ENCODE measurements around the gene TCAP. TPM values are rescaled to one million over a fixed set of nuclear protein-coding genes. Genes with fewer than 3 reads are reported as not detected.
"Not testable (repeated sequence)": the region's sequence is repeated elsewhere in the genome, so short reads cannot be mapped to it uniquely, and the experiment has no call there.

Gene TCAP
- total and polyA plus RNA-seq, 2 experiments from 2014 or later, result 0.43 TPM; not detected in 1

- no peak overlapping the region for H3K4me3 ChIP-seq
- no peaks in the 10 kb centered on the region for H3F3A ChIP-seq (ENCODE audit: insufficient read depth)
- H4K20me1 ChIP-seq (ENCODE audit: insufficient read depth), result no peaks in the 10 kb centered on the region
- DNase-seq, result no peak
- H3K9ac ChIP-seq, result no peak overlapping the region
- in situ Hi-C loops (cut with MboI), result no loop called here
- H3K27ac ChIP-seq, result no peak overlapping the region
- no peak overlapping the region for H3K4me2 ChIP-seq (ENCODE audit: unreplicated experiment)
- no peaks in the 10 kb centered on the region for H3K9me3 ChIP-seq (ENCODE audit: low read depth)
- H3K4me1 ChIP-seq (ENCODE audit: insufficient read depth), result peaks cover 3% of the 10 kb centered on the region; the same call in 1 of the 2 replicates
- TF ChIP-seq EZH2 (IDR thresholded peaks at IDR 0.05; ENCODE audit: insufficient read depth, poor library complexity, severe bottlenecking) (no peak), EZH2phosphoT487 (IDR thresholded peaks at IDR 0.05; ENCODE audit: insufficient read depth, low read depth) (no peak)
- H3K79me2 ChIP-seq (ENCODE audit: insufficient read depth), result peaks cover 49% of the 10 kb centered on the region
- no peak overlapping the region for H2AFZ ChIP-seq
- H3K9me2 ChIP-seq (ENCODE audit: insufficient read depth), result no peaks in the 10 kb centered on the region
- WGBS, 2 experiments (ENCODE audit: low coverage in 1 of 2, low lambda C conversion rate in 2 of 2, missing lambda C conversion rate in 2 of 2), result 82 to 88% methylated on average over 8 of the region's 8 CpGs
- H3K27me3 ChIP-seq (replicated peaks; ENCODE audit: insufficient read depth), result no peaks in the 10 kb centered on the region
- H3K36me3 ChIP-seq (ENCODE audit: low read depth), result no peaks in the 10 kb centered on the region; the same call in 1 of the 2 replicates
Observed at GRCh38 chr17:39706383-39706782, 41.2 kb downstream of the TCAP start.

DNA sequence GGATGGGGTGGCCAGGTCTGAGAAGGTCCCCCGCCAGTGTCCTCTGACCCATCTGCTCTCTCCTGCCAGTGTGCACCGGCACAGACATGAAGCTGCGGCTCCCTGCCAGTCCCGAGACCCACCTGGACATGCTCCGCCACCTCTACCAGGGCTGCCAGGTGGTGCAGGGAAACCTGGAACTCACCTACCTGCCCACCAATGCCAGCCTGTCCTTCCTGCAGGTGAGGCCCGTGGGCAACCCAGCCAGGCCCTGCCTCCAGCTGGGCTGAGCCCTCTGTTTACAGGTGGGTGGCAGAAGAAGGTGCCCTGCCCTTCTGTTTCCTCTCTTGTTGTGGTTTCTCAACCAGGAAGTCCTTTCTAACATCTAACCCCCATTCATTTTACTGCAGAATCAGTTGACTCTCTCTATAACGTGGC, 41.8 kb downstream of the TCAP start:
- no peaks in the 10 kb centered on the region for H3K9me2 ChIP-seq (ENCODE audit: insufficient read depth)
- H3K79me2 ChIP-seq (ENCODE audit: insufficient read depth), result peaks cover 43% of the 10 kb centered on the region
- no peaks in the 10 kb centered on the region for H3K27me3 ChIP-seq (replicated peaks; ENCODE audit: insufficient read depth)

DNA sequence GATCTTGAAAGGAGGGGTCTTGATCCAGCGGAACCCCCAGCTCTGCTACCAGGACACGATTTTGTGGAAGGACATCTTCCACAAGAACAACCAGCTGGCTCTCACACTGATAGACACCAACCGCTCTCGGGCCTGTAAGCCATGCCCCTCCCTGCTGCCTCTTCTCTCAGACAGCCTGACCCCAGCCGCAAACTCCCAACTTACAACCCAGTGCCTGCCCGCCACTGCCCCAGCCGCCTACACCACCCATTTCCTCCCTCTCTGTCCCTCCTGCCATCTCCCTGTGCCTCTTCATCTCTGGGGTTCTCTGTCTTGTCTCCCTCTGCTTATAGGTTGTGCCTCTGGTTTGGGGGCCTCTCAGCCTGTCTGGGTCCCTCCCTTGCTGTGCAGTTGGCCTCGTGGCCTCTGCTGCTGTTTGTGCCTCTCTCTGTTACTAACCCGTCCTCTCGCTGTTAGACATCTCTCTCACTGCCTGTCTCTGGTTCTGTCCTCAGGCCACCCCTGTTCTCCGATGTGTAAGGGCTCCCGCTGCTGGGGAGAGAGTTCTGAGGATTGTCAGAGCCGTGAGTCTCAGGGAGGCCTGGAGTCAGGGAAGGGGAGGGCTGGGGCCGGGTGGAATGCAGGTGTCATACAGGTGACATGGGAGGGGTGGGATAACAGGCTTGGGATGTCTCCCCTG, 44.3 kb downstream of the TCAP start:
- no peaks in the 10 kb centered on the region for H3F3A ChIP-seq (ENCODE audit: insufficient read depth)
- H2AFZ ChIP-seq, result no peak overlapping the region
- H3K27ac ChIP-seq, result no peak overlapping the region
- H3K9me2 ChIP-seq (ENCODE audit: insufficient read depth), result no peaks in the 10 kb centered on the region
- no peaks in the 10 kb centered on the region; the same call in 1 of the 2 replicates for H3K36me3 ChIP-seq (ENCODE audit: low read depth)
- H4K20me1 ChIP-seq (ENCODE audit: insufficient read depth), result no peaks in the 10 kb centered on the region
- 93 to 97% methylated on average over 13 to 14 of the region's 14 CpGs for WGBS, 2 experiments (ENCODE audit: low coverage in 1 of 2, low lambda C conversion rate in 2 of 2, missing lambda C conversion rate in 2 of 2)
- no peaks in the 10 kb centered on the region for H3K27me3 ChIP-seq (replicated peaks; ENCODE audit: insufficient read depth)
- in situ Hi-C loops (cut with MboI), result no loop called here
- no peak for TF ChIP-seq EZH2phosphoT487 (IDR thresholded peaks at IDR 0.05; ENCODE audit: insufficient read depth, low read depth)
- TF ChIP-seq EZH2 (IDR thresholded peaks at IDR 0.05; ENCODE audit: insufficient read depth, poor library complexity, severe bottlenecking), result no peak
- no peak overlapping the region for H3K4me3 ChIP-seq
- H3K79me2 ChIP-seq (ENCODE audit: insufficient read depth), result peaks cover 20% of the 10 kb centered on the region; the same call in 1 of the 2 replicates
- H3K4me2 ChIP-seq (ENCODE audit: unreplicated experiment), result no peak overlapping the region
- no peaks in the 10 kb centered on the region for H3K4me1 ChIP-seq (ENCODE audit: insufficient read depth)
- no peaks in the 10 kb centered on the region for H3K9me3 ChIP-seq (ENCODE audit: low read depth)
- DNase-seq, result no peak
- no peak overlapping the region for H3K9ac ChIP-seq

More for the DNA sequence above, 41.8 kb downstream of the TCAP start:
- Histone ChIP-seq H3K9ac (no peak overlapping the region), H3K36me3 (ENCODE audit: low read depth) (no peaks in the 10 kb centered on the region; the same call in 1 of the 2 replicates), H3K4me1 (ENCODE audit: insufficient read depth) (no peaks in the 10 kb centered on the region), H4K20me1 (ENCODE audit: insufficient read depth) (no peaks in the 10 kb centered on the region), H3F3A (ENCODE audit: insufficient read depth) (no peaks in the 10 kb centered on the region), H3K4me2 (ENCODE audit: unreplicated experiment) (no peak overlapping the region), H3K4me3 (no peak overlapping the region), H3K27ac (no peak overlapping the region), H2AFZ (no peak overlapping the region), H3K9me3 (ENCODE audit: low read depth) (no peaks in the 10 kb centered on the region)
- 96 to 97% methylated on average over 7 of the region's 7 CpGs for WGBS, 2 experiments (ENCODE audit: low coverage in 1 of 2, low lambda C conversion rate in 2 of 2, missing lambda C conversion rate in 2 of 2)
- no peak for DNase-seq
- TF ChIP-seq EZH2phosphoT487 (IDR thresholded peaks at IDR 0.05; ENCODE audit: insufficient read depth, low read depth), result no peak
- no peak for TF ChIP-seq EZH2 (IDR thresholded peaks at IDR 0.05; ENCODE audit: insufficient read depth, poor library complexity, severe bottlenecking)
- in situ Hi-C loops (cut with MboI), result no loop called here

DNA sequence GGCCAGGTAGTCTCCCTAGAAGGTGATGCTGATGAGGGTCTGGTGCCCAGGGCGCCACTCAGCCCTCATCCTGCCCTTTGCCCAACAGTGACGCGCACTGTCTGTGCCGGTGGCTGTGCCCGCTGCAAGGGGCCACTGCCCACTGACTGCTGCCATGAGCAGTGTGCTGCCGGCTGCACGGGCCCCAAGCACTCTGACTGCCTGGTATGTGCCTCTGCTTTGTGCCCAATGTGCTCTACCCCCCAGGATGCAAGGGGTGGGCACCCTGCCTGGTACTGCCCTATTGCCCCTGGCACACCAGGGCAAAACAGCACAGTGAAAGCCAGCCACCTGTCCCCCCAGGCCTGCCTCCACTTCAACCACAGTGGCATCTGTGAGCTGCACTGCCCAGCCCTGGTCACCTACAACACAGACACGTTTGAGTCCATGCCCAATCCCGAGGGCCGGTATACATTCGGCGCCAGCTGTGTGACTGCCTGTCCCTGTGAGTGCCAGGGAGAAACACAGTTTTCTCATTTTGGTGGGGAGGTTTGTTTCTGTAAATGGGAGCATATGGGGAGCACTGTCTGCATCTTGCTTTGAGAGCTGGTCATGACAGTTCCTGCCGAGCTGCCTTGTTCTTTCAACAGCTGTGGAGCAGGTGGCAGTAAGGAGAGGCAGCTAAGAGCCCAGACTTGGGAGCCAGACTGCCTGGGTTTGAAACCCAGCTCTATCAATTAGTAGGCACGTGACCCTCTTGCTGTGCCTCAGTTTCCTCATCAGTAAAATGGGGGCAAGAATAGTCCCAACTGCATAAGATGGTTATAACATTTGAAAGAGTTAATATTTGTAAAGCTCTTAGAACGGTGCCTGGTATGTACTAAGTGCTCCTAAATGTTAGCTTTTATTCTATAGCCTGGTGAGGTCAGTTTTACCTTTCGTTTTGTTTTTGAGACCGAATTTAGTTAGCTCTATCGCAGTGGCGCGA, 45.1 kb downstream of the TCAP start:
- H2AFZ ChIP-seq, result no peak overlapping the region
- no peak for DNase-seq
- no peak overlapping the region for H3K4me3 ChIP-seq
- no peaks in the 10 kb centered on the region for H3F3A ChIP-seq (ENCODE audit: insufficient read depth)
- TF ChIP-seq EZH2phosphoT487 (IDR thresholded peaks at IDR 0.05; ENCODE audit: insufficient read depth, low read depth), result no peak
- H3K9me3 ChIP-seq (ENCODE audit: low read depth), result no peaks in the 10 kb centered on the region
- H3K4me2 ChIP-seq (ENCODE audit: unreplicated experiment), result no peak overlapping the region
- 0 out of 2 replicates have a peak, but pooled peaks cover 11% of the 10 kb centered on the region for H3K79me2 ChIP-seq (ENCODE audit: insufficient read depth)
- no peaks in the 10 kb centered on the region for H3K9me2 ChIP-seq (ENCODE audit: insufficient read depth)
- no peaks in the 10 kb centered on the region; the same call in 1 of the 2 replicates for H3K36me3 ChIP-seq (ENCODE audit: low read depth)
- in situ Hi-C loops (cut with MboI), result no loop called here
- H3K27ac ChIP-seq, result no peak overlapping the region
- H3K27me3 ChIP-seq (replicated peaks; ENCODE audit: insufficient read depth), result no peaks in the 10 kb centered on the region
- H3K9ac ChIP-seq, result no peak overlapping the region
- H4K20me1 ChIP-seq (ENCODE audit: insufficient read depth), result no peaks in the 10 kb centered on the region
- WGBS, 2 experiments (ENCODE audit: low coverage in 1 of 2, low lambda C conversion rate in 2 of 2, missing lambda C conversion rate in 2 of 2), result 69 to 75% methylated on average over 20 of the region's 20 CpGs
- H3K4me1 ChIP-seq (ENCODE audit: insufficient read depth), result no peaks in the 10 kb centered on the region

GRCh38 chr17:39711071-39711470, 45.9 kb downstream of the TCAP start:
- H4K20me1 ChIP-seq (ENCODE audit: insufficient read depth); H3K4me2 ChIP-seq (ENCODE audit: unreplicated experiment); H3K9ac ChIP-seq; H3K9me3 ChIP-seq (ENCODE audit: low read depth); H3K79me2 ChIP-seq (ENCODE audit: insufficient read depth); H2AFZ ChIP-seq; H3K27me3 ChIP-seq (replicated peaks; ENCODE audit: insufficient read depth); H3K9me2 ChIP-seq (ENCODE audit: insufficient read depth); DNase-seq; H3K36me3 ChIP-seq (ENCODE audit: low read depth); H3K4me1 ChIP-seq (ENCODE audit: insufficient read depth); in situ Hi-C loops (cut with MboI); H3K4me3 ChIP-seq; H3F3A ChIP-seq (ENCODE audit: insufficient read depth); H3K27ac ChIP-seq: not testable (repeated sequence)
- 93 to 97% methylated on average over 11 of the region's 11 CpGs for WGBS, 2 experiments (ENCODE audit: low coverage in 1 of 2, low lambda C conversion rate in 2 of 2, missing lambda C conversion rate in 2 of 2)

All from GM23248 (cell line).